Stimulated activated naive B cell treated with anti-CD40 and anti-IgM and Interleukin-4, amounts not matched to agents 10 μg/mL and 1 μg/mL and 100 μg/mL, for 72 hours (primary cell): ENCODE data around the gene USP51.
"Not testable (repeated sequence)": the region's sequence is repeated elsewhere in the genome, so short reads cannot be mapped to it uniquely, and the experiment has no call there.

Experiments used
- ATAC-seq, 2 donors: fragments of 150-1000 bp; cut with Tn5 transposase; replicated peaks; 2 replicates each; pipeline ENCODE4 v1.10.0; 2021; ENCODE audit warnings: moderate library complexity in 1 of 2
- DNase-seq: peaks from one replicate; pipeline ENCODE4 v3.0.0; 2021
- H3K27ac Mint-ChIP-seq: one replicate; pipeline ENCODE4 v1.8.0; 2022; ENCODE audit warnings: mild to moderate bottlenecking, mixed read lengths
- H3K27me3 Mint-ChIP-seq, 2 donors: one replicate each; pipeline ENCODE4 v1.8.0; 2022; ENCODE audit warnings: mixed read lengths in 2 of 2
- H3K36me3 Mint-ChIP-seq, 2 donors: one replicate each; pipeline ENCODE4 v1.8.0; 2022; ENCODE audit warnings: mixed read lengths in 2 of 2, mild to moderate bottlenecking in 1 of 2
- H3K4me1 Mint-ChIP-seq, 2 donors: one replicate each; pipeline ENCODE4 v1.8.0; 2022; ENCODE audit warnings: mixed read lengths in 2 of 2, mild to moderate bottlenecking in 1 of 2
- H3K4me3 Mint-ChIP-seq, 2 donors: one replicate each; pipeline ENCODE4 v1.8.0; 2022; ENCODE audit warnings: mild to moderate bottlenecking in 2 of 2, mixed read lengths in 2 of 2, moderate library complexity in 1 of 2
- H3K9me3 Mint-ChIP-seq, 2 donors: one replicate each; pipeline ENCODE4 v1.8.0; 2022; ENCODE audit warnings: mixed read lengths in 2 of 2, mild to moderate bottlenecking in 1 of 2

USP51 gene

GRCh38 chrX:55489314-55490009, at the start of gene USP51:
USP51 (minus strand) TSS chrX:55489848; CDS start chrX:55488939, 909 bp downstream.
- DNase-seq, result peak; percentile 28
- ATAC-seq, result peak; percentile 78 to 83
- Mint-ChIP-seq H3K27me3 (peaks cover 0 to 13% of the 10 kb centered on the region in 2 donors), H3K36me3 (peaks cover 2 to 3% of the 10 kb centered on the region in 2 donors), H3K4me1 (peaks cover 3 to 6% of the 10 kb centered on the region in 2 donors), H3K27ac (peak within 1 kb of the TSS; percentile 98), H3K9me3 (no peaks in the 10 kb centered on the region), H3K4me3 (peak within 1 kb of the TSS; percentile 97 to 100)

- Mint-ChIP-seq H3K27ac (no peak overlapping the region), H3K9me3 (no peaks in the 10 kb centered on the region), H3K36me3 (no peaks in the 10 kb centered on the region), H3K4me3 (no peak overlapping the region), H3K4me1 (no peaks in the 10 kb centered on the region), H3K27me3 (peaks cover 6 to 17% of the 10 kb centered on the region in 2 donors)
- no peak for DNase-seq
- no peak for ATAC-seq
Measured at GRCh38 chrX:55524487-55524886, 34.8 kb upstream of the USP51 start.

- no peak for DNase-seq
- Mint-ChIP-seq H3K4me1 (no peaks in the 10 kb centered on the region), H3K27me3 (peaks cover 6 to 17% of the 10 kb centered on the region in 2 donors), H3K36me3 (no peaks in the 10 kb centered on the region), H3K4me3 (no peak overlapping the region), H3K9me3 (no peaks in the 10 kb centered on the region), H3K27ac (no peak overlapping the region)
- no peak for ATAC-seq
Measured at GRCh38 chrX:55523356-55523755, 33.7 kb upstream of the USP51 start.

- DNase-seq (no peak), ATAC-seq (no peak)
- Mint-ChIP-seq H3K4me1 (no peaks in the 10 kb centered on the region), H3K27me3 (peaks cover 6 to 17% of the 10 kb centered on the region in 2 donors), H3K27ac (no peak overlapping the region), H3K4me3 (no peak overlapping the region), H3K9me3 (no peaks in the 10 kb centered on the region), H3K36me3 (no peaks in the 10 kb centered on the region)
Measured at GRCh38 chrX:55522596-55523276, 33.1 kb upstream of the USP51 start.

- ATAC-seq, result no peak
- DNase-seq, result no peak
- Mint-ChIP-seq H3K9me3 (no peaks in the 10 kb centered on the region), H3K27me3 (peaks cover 6 to 12% of the 10 kb centered on the region in 2 donors), H3K4me1 (no peaks in the 10 kb centered on the region), H3K36me3 (no peaks in the 10 kb centered on the region), H3K27ac (no peak overlapping the region), H3K4me3 (no peak overlapping the region)
Measured at GRCh38 chrX:55521687-55522086, 32.0 kb upstream of the USP51 start.

- not testable (repeated sequence) for H3K27me3 Mint-ChIP-seq, H3K4me3 Mint-ChIP-seq, H3K36me3 Mint-ChIP-seq, H3K4me1 Mint-ChIP-seq, DNase-seq, H3K27ac Mint-ChIP-seq, H3K9me3 Mint-ChIP-seq, ATAC-seq
Measured at GRCh38 chrX:55516794-55517481, 27.3 kb upstream of the USP51 start.

GRCh38 chrX:55513045-55513737, 23.5 kb upstream of the USP51 start:
- H3K9me3 Mint-ChIP-seq, H3K27ac Mint-ChIP-seq, DNase-seq, ATAC-seq, H3K36me3 Mint-ChIP-seq, H3K27me3 Mint-ChIP-seq, H3K4me1 Mint-ChIP-seq, H3K4me3 Mint-ChIP-seq: not testable (repeated sequence)

GRCh38 chrX:55508410-55509152, 18.9 kb upstream of the USP51 start:
- H3K27ac Mint-ChIP-seq, DNase-seq, H3K27me3 Mint-ChIP-seq, H3K4me1 Mint-ChIP-seq, H3K9me3 Mint-ChIP-seq, H3K36me3 Mint-ChIP-seq, H3K4me3 Mint-ChIP-seq: not testable (repeated sequence)
- ATAC-seq, result peak in 1 of 2 donors; percentile 36

GRCh38 chrX:55507699-55508098, 18.1 kb upstream of the USP51 start:
- H3K36me3 Mint-ChIP-seq, H3K27me3 Mint-ChIP-seq, H3K9me3 Mint-ChIP-seq, H3K4me3 Mint-ChIP-seq, H3K4me1 Mint-ChIP-seq, ATAC-seq, H3K27ac Mint-ChIP-seq, DNase-seq: not testable (repeated sequence)

- ATAC-seq, DNase-seq, H3K27me3 Mint-ChIP-seq, H3K27ac Mint-ChIP-seq, H3K36me3 Mint-ChIP-seq, H3K4me3 Mint-ChIP-seq, H3K9me3 Mint-ChIP-seq, H3K4me1 Mint-ChIP-seq: not testable (repeated sequence)
Measured at GRCh38 chrX:55507010-55507409, 17.4 kb upstream of the USP51 start.

GRCh38 chrX:55490974-55491373, 1.3 kb upstream of the USP51 start:
- no peaks in the 10 kb centered on the region for H3K9me3 Mint-ChIP-seq

GRCh38 chrX:55490121-55490520, 473 bp upstream of the USP51 start:
- Mint-ChIP-seq H3K27ac (peak overlapping the region; percentile 98), H3K4me1 (no peaks in the 10 kb centered on the region), H3K4me3 (peak overlapping the region; percentile 97 to 100), H3K9me3 (no peaks in the 10 kb centered on the region), H3K27me3 (peaks cover 0 to 8% of the 10 kb centered on the region in 2 donors), H3K36me3 (peaks cover 2 to 3% of the 10 kb centered on the region in 2 donors)
- no peak for DNase-seq
- ATAC-seq, result no peak

More at GRCh38 chrX:55490974-55491373, 1.3 kb upstream of the USP51 start:
- H3K27ac Mint-ChIP-seq, result no peak overlapping the region
- DNase-seq (no peak), ATAC-seq (no peak)
- H3K36me3 Mint-ChIP-seq, result peaks cover 2 to 3% of the 10 kb centered on the region in 2 donors
- H3K27me3 Mint-ChIP-seq, result peaks cover 0 to 8% of the 10 kb centered on the region in 2 donors
- no peaks in the 10 kb centered on the region for H3K4me1 Mint-ChIP-seq
- H3K4me3 Mint-ChIP-seq, result no peak overlapping the region

- peak; percentile 37 for DNase-seq
- peak; percentile 62 to 68 for ATAC-seq
- H3K9me3 Mint-ChIP-seq, result no peaks in the 10 kb centered on the region
- peak overlapping the region; percentile 98 for H3K27ac Mint-ChIP-seq
- peak overlapping the region; percentile 97 to 100 for H3K4me3 Mint-ChIP-seq
- peaks cover 3 to 6% of the 10 kb centered on the region in 2 donors for H3K4me1 Mint-ChIP-seq
- peaks cover 2 to 3% of the 10 kb centered on the region in 2 donors for H3K36me3 Mint-ChIP-seq
- H3K27me3 Mint-ChIP-seq, result peaks cover 0 to 13% of the 10 kb centered on the region in 2 donors
Measured at GRCh38 chrX:55488593-55489313, 895 bp downstream of the USP51 start.
